ENCODE data around the gene CLEC4F. TPM values are rescaled to one million over a fixed set of nuclear protein-coding genes. Genes with fewer than 3 reads are reported as not detected.

The CLEC4F gene
- total and polyA plus RNA-seq, 2 of the 4 experiments (the other 2 are of a cell fraction), result not detected

GRCh38 chr2:70852824-70853223 lies 32.4 kb upstream of the CLEC4F start:
- no peak for TF ChIP-seq FOS (IDR thresholded peaks at IDR 0.05; ENCODE audit: low read depth, low read length)
- TF ChIP-seq USF2 (IDR thresholded peaks at IDR 0.05; ENCODE audit: low read depth, low read length), result no peak
- TF ChIP-seq RAD21 (IDR thresholded peaks at IDR 0.05; ENCODE audit: low read length), result no peak
- no peak for TF ChIP-seq MAFK (IDR thresholded peaks at IDR 0.05; ENCODE audit: low read depth, low read length)
- TF ChIP-seq SMC3 (IDR thresholded peaks at IDR 0.05; ENCODE audit: low read depth, low read length), result no peak
- TF ChIP-seq CEBPB (IDR thresholded peaks at IDR 0.05; ENCODE audit: low read depth, low read length), result no peak
- no peak for TF ChIP-seq CTCF (conservative IDR thresholded peaks at IDR 0.05; ENCODE audit: low read depth, low read length)
- TF ChIP-seq RFX5 (IDR thresholded peaks at IDR 0.05; ENCODE audit: low read depth, low read length), result no peak
- TF ChIP-seq RCOR1 (IDR thresholded peaks at IDR 0.05; ENCODE audit: insufficient replicate concordance, low read length), result no peak
- no peak for TF ChIP-seq ELK1 (IDR thresholded peaks at IDR 0.05; ENCODE audit: borderline replicate concordance, low read depth, low read length)
- TF ChIP-seq MAZ (IDR thresholded peaks at IDR 0.05; ENCODE audit: borderline replicate concordance, low read depth, low read length), result no peak
- TF ChIP-seq NFE2L2 (IDR thresholded peaks at IDR 0.05; ENCODE audit: low read depth, low read length), result no peak
- TF ChIP-seq BHLHE40 (IDR thresholded peaks at IDR 0.05; ENCODE audit: low read depth, low read length), result no peak
- TF ChIP-seq CHD1 (IDR thresholded peaks at IDR 0.05; ENCODE audit: low read depth, low read length), result no peak
- TF ChIP-seq MXI1 (IDR thresholded peaks at IDR 0.05; ENCODE audit: borderline replicate concordance, low read depth, low read length), result no peak
- TF ChIP-seq POLR2A (IDR thresholded peaks at IDR 0.05; ENCODE audit: low read depth, low read length), result no peak
- dilution Hi-C loops (cut with HindIII; ENCODE audit: low sequenced_read_pairs, unreplicated experiment) (no loop called here), intact Hi-C loops (cut with micrococcal nuclease) (no loop called here), in situ Hi-C loops (cut with MboI; ENCODE audit: low sequenced_read_pairs) (no loop called here)
- no peak overlapping the region for H4K91ac ChIP-seq (ENCODE audit: insufficient read depth, low read depth, low read length)
- H3K36me3 ChIP-seq (ENCODE audit: control insufficient read depth, insufficient read depth, low read length), result no peaks in the 10 kb centered on the region
- H4K8ac ChIP-seq (ENCODE audit: low read depth in 2 of 2, low read length in 2 of 2), result no peak overlapping the region
- H3K56ac ChIP-seq (ENCODE audit: extremely low read depth, insufficient read depth, low read length), result no peak overlapping the region
- H2BK20ac ChIP-seq (ENCODE audit: low read depth, low read length), result no peak overlapping the region
- no peak overlapping the region for H4K5ac ChIP-seq (ENCODE audit: low read depth, low read length)
- no peaks in the 10 kb centered on the region for H4K20me1 ChIP-seq (ENCODE audit: insufficient read depth, low read length)
- H2AK9ac ChIP-seq (replicated peaks; ENCODE audit: low read depth, low read length, poor library complexity), result no peak overlapping the region
- WGBS, 2 experiments (ENCODE audit: extremely low coverage in 2 of 2, insufficient read length in 1 of 2), result no CpG with 5 or more reads among the region's 1 CpG
- H3K4ac ChIP-seq (ENCODE audit: low read depth, low read length), result no peak overlapping the region
- peaks cover 18% of the 10 kb centered on the region for H3K27me3 ChIP-seq (ENCODE audit: control insufficient read depth, insufficient read depth, low read length)
- H3K4me3 ChIP-seq (ENCODE audit: insufficient read depth, low read depth, low read length), result no peak overlapping the region
- no peaks in the 10 kb centered on the region for H3K4me1 ChIP-seq (ENCODE audit: control insufficient read depth, insufficient read depth, low read length)
- H2BK5ac ChIP-seq (ENCODE audit: low read depth, low read length, poor library complexity, severe bottlenecking), result no peak overlapping the region
- no peaks in the 10 kb centered on the region for H3K9me3 ChIP-seq (ENCODE audit: control insufficient read depth, insufficient read depth, low read length)
- H3K18ac ChIP-seq (ENCODE audit: low read depth, low read length), result no peak overlapping the region
- ChIA-PET POLR2A (ENCODE audit: unreplicated experiment) (no interaction called here), CTCF (no interaction called here)
- no peak overlapping the region for H3K4me2 ChIP-seq (ENCODE audit: low read depth, low read length)
- no peak overlapping the region for H3K9ac ChIP-seq (ENCODE audit: low read depth, low read length)
- H2AK5ac ChIP-seq (ENCODE audit: low read depth, low read length), result no peak overlapping the region
- H3K23ac ChIP-seq (ENCODE audit: low read depth, low read length), result no peak overlapping the region
- DNase-seq, result no peak
- H3K79me1 ChIP-seq (ENCODE audit: low read depth in 1 of 2, low read length in 2 of 2), result no peaks in the 10 kb centered on the region
- no TSS peak for BruUV-seq (replicated peaks)
- ATAC-seq (ENCODE audit: low read depth), result no peak
- no peaks in the 10 kb centered on the region for H3K9me1 ChIP-seq (ENCODE audit: insufficient read depth, low read length)
- H2AFZ ChIP-seq (replicated peaks; ENCODE audit: low read length, poor library complexity), result no peak overlapping the region
- no peak overlapping the region for H2BK120ac ChIP-seq (ENCODE audit: low read depth, low read length)
- no peak overlapping the region for H3K27ac ChIP-seq (ENCODE audit: insufficient read depth, low read length)
- H3K14ac ChIP-seq (replicated peaks; ENCODE audit: low read depth, low read length), result no peak overlapping the region
- H2BK15ac ChIP-seq (ENCODE audit: low read depth, low read length), result no peak overlapping the region
